SU-DHL-6 (cell line): ENCODE results near the gene CD244.

Experiments used
- CTCF ChIP-seq: fragments of 200-600 bp; sonication (generic); IDR thresholded peaks from one replicate; pipeline ENCODE4 v1.5.1; 2017; ENCODE audit warnings: antibody characterized with exemption, mild to moderate bottlenecking, low read length, moderate library complexity; ENCODE audit not compliant: insufficient read depth, poor library complexity, severe bottlenecking
- EZH2phosphoT487 ChIP-seq: fragments of 200-600 bp; sonication (generic), shearing (Covaris generic); conservative IDR thresholded peaks from 2 replicates; pipeline ENCODE4 v1.6.1; 2018; ENCODE audit warnings: mild to moderate bottlenecking, antibody characterized with exemption, low read length, moderate library complexity, mixed read lengths

GRCh38 chr1:160850541-160850940 lies 12.1 kb downstream of the CD244 start:
- TF ChIP-seq CTCF (no peak), EZH2phosphoT487 (no peak)
